Smooth muscle cell (in vitro differentiated cells): ENCODE results near the gene GRAMD4. TPM values are rescaled to one million over a fixed set of nuclear protein-coding genes. Genes with fewer than 3 reads are reported as not detected.

Experiments
- DNase-seq: peaks from one replicate; lab custom pipeline; 2025; ENCODE audit not compliant: unreplicated experiment; lab: John Stamatoyannopoulos, UW
- H2AFZ ChIP-seq: fragments of 200-600 bp; sonication (generic); 2 replicates; pipeline ENCODE4 v1.6.0; 2016; ENCODE audit warnings: antibody characterized with exemption, low read depth, mild to moderate bottlenecking
- H3F3A ChIP-seq: fragments of 200-600 bp; sonication (generic); 2 replicates; pipeline ENCODE4 v1.6.0; 2017; ENCODE audit warnings: antibody characterized with exemption, low read depth
- H3K27ac ChIP-seq: fragments of 200-600 bp; sonication (generic); 2 replicates; pipeline ENCODE4 v1.5.1; 2016; ENCODE audit warnings: low read depth, mild to moderate bottlenecking
- H3K27me3 ChIP-seq: fragments of 200-600 bp; sonication (generic); 2 replicates; pipeline ENCODE4 v1.6.1; 2016; ENCODE audit warnings: low read depth, mild to moderate bottlenecking
- H3K36me3 ChIP-seq: fragments of 200-600 bp; sonication (generic); 2 replicates; pipeline ENCODE4 v1.5.1; 2016; ENCODE audit warnings: low read depth
- H3K4me1 ChIP-seq: fragments of 200-600 bp; sonication (generic); 2 replicates; pipeline ENCODE4 v1.5.1; 2016; ENCODE audit warnings: low read depth
- H3K4me2 ChIP-seq: fragments of 200-600 bp; sonication (generic); 2 replicates; pipeline ENCODE4 v1.6.0; 2016; ENCODE audit warnings: mild to moderate bottlenecking
- H3K4me3 ChIP-seq: fragments of 200-600 bp; sonication (generic); 2 replicates; pipeline ENCODE4 v1.5.1; 2016; ENCODE audit warnings: mild to moderate bottlenecking
- H3K79me2 ChIP-seq: fragments of 200-600 bp; sonication (generic); 2 replicates; pipeline ENCODE4 v1.6.0; 2016; ENCODE audit warnings: low read depth, mild to moderate bottlenecking
- H3K9ac ChIP-seq: fragments of 200-600 bp; sonication (generic); 2 replicates; pipeline ENCODE4 v1.6.0; 2016; ENCODE audit warnings: low read depth
- H3K9me3 ChIP-seq: fragments of 200-600 bp; sonication (generic); replicated peaks from 2 replicates; pipeline ENCODE4 v1.5.1; 2016; ENCODE audit warnings: low read depth
- H4K20me1 ChIP-seq: fragments of 200-600 bp; sonication (generic); 2 replicates; pipeline ENCODE4 v1.6.0; 2016; ENCODE audit warnings: low read depth
- CTCF ChIP-seq: fragments of 200-600 bp; sonication (generic); IDR thresholded peaks from 2 replicates; pipeline ENCODE4 v1.5.1; 2017; ENCODE audit warnings: borderline replicate concordance, mild to moderate bottlenecking, antibody characterized with exemption; ENCODE audit not compliant: insufficient read depth, poor library complexity, severe bottlenecking
- WGBS: methylation state at CpG from one replicate; pipeline ENCODE4 v1.1.7; 2016; ENCODE audit warnings: low lambda C conversion rate; 5-methylcytosine and 5-hydroxymethylcytosine counted together
- polyA plus RNA-seq: library from polyadenylated mRNA; unstranded; fragments of >200 nt; fragmentation: Nextera tagmentation; extraction: Ambion mirVana; gene quantifications from 2 replicates; pipeline ENCODE4 v1.2.1, GENCODE V29; 2016
- total RNA-seq: library from RNA; depleted of rRNA; stranded (reverse); fragments of >200 nt; gene quantifications from 2 replicates; pipeline ENCODE4 v1.2.3, GENCODE V29; 2014

The GRAMD4 gene
- total and polyA plus RNA-seq, 2 experiments from 2014 or later, result 14.5 to 16.6 TPM

GRCh38 chr22:46721501-46722085 lies 101.4 kb downstream of the GRAMD4 start:
- no peak overlapping the region for H2AFZ ChIP-seq
- H3K9ac ChIP-seq, result no peak overlapping the region
- no peaks in the 10 kb centered on the region for H3K36me3 ChIP-seq
- H3K27me3 ChIP-seq, result no peaks in the 10 kb centered on the region
- H3K9me3 ChIP-seq, result no peaks in the 10 kb centered on the region
- H3K4me3 ChIP-seq, result no peak overlapping the region
- WGBS, result 79% methylated on average over 16 of the region's 16 CpGs
- no peak overlapping the region for H3K27ac ChIP-seq
- H3K79me2 ChIP-seq, result peaks cover 27% of the 10 kb centered on the region
- no peak for DNase-seq
- H4K20me1 ChIP-seq, result peaks cover 61% of the 10 kb centered on the region
- no peaks in the 10 kb centered on the region for H3K4me1 ChIP-seq
- no peaks in the 10 kb centered on the region for H3F3A ChIP-seq
- TF ChIP-seq CTCF, result no peak
- H3K4me2 ChIP-seq, result peak overlapping the region; percentile 17

GRCh38 chr22:46723882-46724281 lies 103.7 kb downstream of the GRAMD4 start:
- peaks cover 45% of the 10 kb centered on the region for H3K79me2 ChIP-seq
- no peak overlapping the region for H3K4me2 ChIP-seq
- no peaks in the 10 kb centered on the region for H3F3A ChIP-seq
- DNase-seq, result no peak
- H3K9me3 ChIP-seq, result no peaks in the 10 kb centered on the region
- TF ChIP-seq CTCF, result no peak
- WGBS, result 97% methylated on average over 9 of the region's 9 CpGs
- H3K9ac ChIP-seq, result no peak overlapping the region
- H3K4me3 ChIP-seq, result no peak overlapping the region
- no peak overlapping the region for H2AFZ ChIP-seq
- no peaks in the 10 kb centered on the region for H3K4me1 ChIP-seq
- H3K27me3 ChIP-seq, result no peaks in the 10 kb centered on the region
- H3K27ac ChIP-seq, result no peak overlapping the region
- H4K20me1 ChIP-seq, result peaks cover 84% of the 10 kb centered on the region
- H3K36me3 ChIP-seq, result no peaks in the 10 kb centered on the region

DNA sequence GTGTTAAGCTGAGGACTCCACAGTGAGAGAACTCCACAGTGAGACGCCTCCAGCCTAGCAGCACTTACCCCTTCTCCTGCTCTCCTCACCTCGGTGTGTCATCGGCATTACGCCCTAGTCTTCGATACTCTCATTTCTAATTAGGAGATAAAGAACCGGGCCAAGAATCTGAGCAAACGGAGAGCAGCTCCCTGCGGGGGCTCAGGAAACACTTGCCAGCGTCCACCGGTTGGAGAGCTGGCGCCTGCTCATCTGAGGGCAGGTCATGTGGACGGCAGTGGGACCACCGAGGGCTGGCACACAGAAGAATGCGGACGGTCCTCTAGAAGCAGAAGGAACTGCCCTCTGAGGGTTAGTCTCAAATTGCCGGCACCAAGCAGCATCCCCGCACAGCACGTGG lies 104.9 kb downstream of the GRAMD4 start:
- H3K9me3 ChIP-seq, result no peaks in the 10 kb centered on the region
- H3K4me3 ChIP-seq, result no peak overlapping the region
- no peak overlapping the region for H3K9ac ChIP-seq
- no peaks in the 10 kb centered on the region for H3F3A ChIP-seq
- no peak overlapping the region for H3K27ac ChIP-seq
- DNase-seq, result no peak
- no peaks in the 10 kb centered on the region for H3K27me3 ChIP-seq
- H3K36me3 ChIP-seq, result no peaks in the 10 kb centered on the region
- H3K79me2 ChIP-seq, result peaks cover 55% of the 10 kb centered on the region
- H3K4me2 ChIP-seq, result no peak overlapping the region
- H3K4me1 ChIP-seq, result no peaks in the 10 kb centered on the region
- WGBS, result 89% methylated on average over 18 of the region's 18 CpGs
- peaks cover 95% of the 10 kb centered on the region for H4K20me1 ChIP-seq
- TF ChIP-seq CTCF, result no peak
- H2AFZ ChIP-seq, result no peak overlapping the region
